Measurements from ENCODE around the gene PHAF1. TPM values are rescaled to one million over a fixed set of nuclear protein-coding genes. Genes with fewer than 3 reads are reported as not detected.

The PHAF1 gene
- total and polyA plus RNA-seq, 9 of the 15 experiments (the other 6 are each of a cell fraction or from before 2014, with no cell fraction given), result 5.1 to 25.4 (median 13.8) TPM

DNA sequence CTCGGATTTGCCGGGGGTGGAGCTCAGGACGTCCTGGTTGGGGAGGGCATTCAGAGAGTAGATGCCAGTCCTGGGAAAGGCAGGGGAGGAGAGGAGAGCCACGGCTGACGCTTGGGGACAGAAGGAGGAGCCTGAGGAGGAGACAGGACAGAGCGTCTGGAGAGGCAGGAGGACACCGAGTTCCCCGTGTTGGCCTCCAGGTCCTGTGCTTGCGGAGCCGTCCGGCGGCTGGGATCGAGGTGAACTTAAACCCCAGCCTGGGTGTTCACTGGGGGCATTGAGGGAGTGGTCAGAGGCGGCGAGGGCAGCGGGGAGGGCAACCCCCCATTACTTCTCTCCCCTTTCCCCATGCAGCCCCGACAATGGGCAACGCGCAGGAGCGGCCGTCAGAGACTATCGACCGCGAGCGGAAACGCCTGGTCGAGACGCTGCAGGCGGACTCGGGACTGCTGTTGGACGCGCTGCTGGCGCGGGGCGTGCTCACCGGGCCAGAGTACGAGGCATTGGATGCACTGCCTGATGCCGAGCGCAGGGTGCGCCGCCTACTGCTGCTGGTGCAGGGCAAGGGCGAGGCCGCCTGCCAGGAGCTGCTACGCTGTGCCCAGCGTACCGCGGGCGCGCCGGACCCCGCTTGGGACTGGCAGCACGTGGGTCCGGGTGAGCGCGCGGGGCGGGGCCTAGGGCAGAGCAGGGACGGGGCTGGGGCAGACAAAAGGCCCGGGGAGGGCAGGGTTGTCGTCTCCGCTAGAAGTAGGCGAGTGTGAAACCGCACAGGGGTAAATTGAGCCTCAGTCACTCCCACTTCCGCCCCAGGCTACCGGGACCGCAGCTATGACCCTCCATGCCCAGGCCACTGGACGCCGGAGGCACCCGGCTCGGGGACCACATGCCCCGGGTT, 64.3 kb downstream of the PHAF1 start:
- ATAC-seq (no peak), FAIRE-seq (no peak), DNase-seq (ENCODE audit: extremely low read depth in 1 of 4, low spot score in 3 of 4) (no peak)
- intact Hi-C loops (cut with micrococcal nuclease) (no loop called here), in situ Hi-C loops (cut with MboI) (loop anchor here (25.0 kb wide), 1 partner anchor 212 kb away; the partner anchor contains the start of gene CES3)
- ChIA-PET CTCF (ENCODE audit: low intra/inter-chr PET ratio) (no interaction called here), POLR2A (interaction anchor here (0.6 to 1.1 kb wide), 4 partner anchors 8 to 269 kb away, joined by 3 read pairs; partner anchors contain the start of gene B3GNT9)
- H3K9ac ChIP-seq (ENCODE audit: insufficient read depth in 1 of 2, low read depth in 2 of 2, low read length in 2 of 2), result peak overlapping the region in 1 of 2 experiments; percentile 76; a peak in 2 of 4 replicates
- no peaks in the 10 kb centered on the region for H3K27me3 ChIP-seq (ENCODE audit: control insufficient read depth in 2 of 2, insufficient read depth in 2 of 2, low read length in 2 of 2)
- H3K27ac ChIP-seq (ENCODE audit: extremely low read depth, low read depth, low read length), result no peak overlapping the region
- no peak overlapping the region for H2AFZ ChIP-seq (ENCODE audit: low read depth, low read length)
- H3K36me3 ChIP-seq (ENCODE audit: control insufficient read depth, insufficient read depth, low read length), result no peaks in the 10 kb centered on the region
- no peaks in the 10 kb centered on the region for H3K9me3 ChIP-seq (replicated peaks; ENCODE audit: control insufficient read depth, insufficient read depth, low read depth, low read length)
- no peak for TF ChIP-seq KLF6 (CRISPR knock-in tag; IDR thresholded peaks at IDR 0.05; ENCODE audit: borderline replicate concordance)
- peak; percentile 28 for TF ChIP-seq POLR2G (IDR thresholded peaks at IDR 0.05; ENCODE audit: low read depth, low read length)
- TF ChIP-seq, protein P1, sequence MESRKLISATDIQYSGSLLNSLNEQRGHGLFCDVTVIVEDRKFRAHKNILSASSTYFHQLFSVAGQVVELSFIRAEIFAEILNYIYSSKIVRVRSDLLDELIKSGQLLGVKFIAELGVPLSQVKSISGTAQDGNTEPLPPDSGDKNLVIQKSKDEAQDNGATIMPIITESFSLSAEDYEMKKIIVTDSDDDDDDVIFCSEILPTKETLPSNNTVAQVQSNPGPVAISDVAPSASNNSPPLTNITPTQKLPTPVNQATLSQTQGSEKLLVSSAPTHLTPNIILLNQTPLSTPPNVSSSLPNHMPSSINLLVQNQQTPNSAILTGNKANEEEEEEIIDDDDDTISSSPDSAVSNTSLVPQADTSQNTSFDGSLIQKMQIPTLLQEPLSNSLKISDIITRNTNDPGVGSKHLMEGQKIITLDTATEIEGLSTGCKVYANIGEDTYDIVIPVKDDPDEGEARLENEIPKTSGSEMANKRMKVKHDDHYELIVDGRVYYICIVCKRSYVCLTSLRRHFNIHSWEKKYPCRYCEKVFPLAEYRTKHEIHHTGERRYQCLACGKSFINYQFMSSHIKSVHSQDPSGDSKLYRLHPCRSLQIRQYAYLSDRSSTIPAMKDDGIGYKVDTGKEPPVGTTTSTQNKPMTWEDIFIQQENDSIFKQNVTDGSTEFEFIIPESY (CRISPR knock-in tag; IDR thresholded peaks at IDR 0.05), result peak; percentile 86
- no peaks in the 10 kb centered on the region for H3K79me2 ChIP-seq (ENCODE audit: control insufficient read depth, insufficient read depth, low read length)
- H3K4me2 ChIP-seq (ENCODE audit: insufficient read depth, low read length), result no peak overlapping the region
- no peaks in the 10 kb centered on the region for H4K20me1 ChIP-seq (replicated peaks; ENCODE audit: control insufficient read depth, insufficient read depth, low read length)
- no TSS peak for BruUV-seq (replicated peaks)
- WGBS (ENCODE audit: insufficient coverage, low coverage, missing lambda C conversion rate), result 75% methylated on average over 24 of the region's 71 CpGs
- no peaks in the 10 kb centered on the region for H3K9me1 ChIP-seq (ENCODE audit: control insufficient read depth, insufficient read depth, low read length)
- peaks cover 18 to 56% of the 10 kb centered on the region in 2 experiments; a peak in 4 of 5 replicates for H3K4me1 ChIP-seq (replicated peaks in 1 of 2; ENCODE audit: control insufficient read depth in 2 of 2, insufficient read depth in 2 of 2, low read length in 2 of 2)
- no peak overlapping the region for H3K4me3 ChIP-seq

Data from K562 (cell line).